COLO668 (cell line): ENCODE data around the gene TRDMT1.

ENCODE experiments used
- DNase-seq: peaks from one replicate; lab custom pipeline; 2025; ENCODE audit not compliant: unreplicated experiment; lab: John Stamatoyannopoulos, UW

Gene TRDMT1

DNA sequence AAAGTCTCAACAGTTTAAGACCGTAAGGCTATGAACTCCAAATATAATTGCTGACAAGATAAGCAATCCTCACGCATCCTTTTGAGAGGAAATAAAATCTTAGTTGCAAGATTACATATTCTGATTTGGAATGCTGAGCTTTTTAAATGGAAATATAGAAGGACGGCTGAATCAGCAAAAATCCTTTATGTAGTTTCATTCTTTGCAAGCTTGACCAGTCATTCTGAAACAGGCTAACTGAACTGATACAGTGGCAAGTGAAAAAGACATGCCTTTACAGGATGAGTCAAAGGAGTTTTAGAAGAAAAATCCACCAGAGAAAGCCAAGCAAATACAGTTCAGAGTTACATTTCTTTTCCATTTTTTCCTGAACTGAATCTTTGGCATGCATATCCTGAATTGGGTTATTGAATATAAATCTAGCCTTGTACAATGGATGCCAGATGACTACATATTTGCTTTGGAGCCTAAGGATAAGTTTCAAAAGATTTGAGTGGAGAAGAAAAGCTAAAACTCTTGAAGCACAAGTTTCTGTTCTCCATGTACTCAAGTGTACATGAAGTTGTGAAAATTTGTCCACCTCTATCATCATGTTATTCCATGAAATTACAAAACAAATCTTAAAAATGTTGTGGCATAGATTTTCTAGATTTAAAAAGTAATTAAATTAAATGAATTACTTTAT lies 30.9 kb upstream of the TRDMT1 start:
- DNase-seq: no peak

GRCh38 chr10:17231788-17232187 lies 30.3 kb upstream of the TRDMT1 start:
- DNase-seq: no peak

DNA sequence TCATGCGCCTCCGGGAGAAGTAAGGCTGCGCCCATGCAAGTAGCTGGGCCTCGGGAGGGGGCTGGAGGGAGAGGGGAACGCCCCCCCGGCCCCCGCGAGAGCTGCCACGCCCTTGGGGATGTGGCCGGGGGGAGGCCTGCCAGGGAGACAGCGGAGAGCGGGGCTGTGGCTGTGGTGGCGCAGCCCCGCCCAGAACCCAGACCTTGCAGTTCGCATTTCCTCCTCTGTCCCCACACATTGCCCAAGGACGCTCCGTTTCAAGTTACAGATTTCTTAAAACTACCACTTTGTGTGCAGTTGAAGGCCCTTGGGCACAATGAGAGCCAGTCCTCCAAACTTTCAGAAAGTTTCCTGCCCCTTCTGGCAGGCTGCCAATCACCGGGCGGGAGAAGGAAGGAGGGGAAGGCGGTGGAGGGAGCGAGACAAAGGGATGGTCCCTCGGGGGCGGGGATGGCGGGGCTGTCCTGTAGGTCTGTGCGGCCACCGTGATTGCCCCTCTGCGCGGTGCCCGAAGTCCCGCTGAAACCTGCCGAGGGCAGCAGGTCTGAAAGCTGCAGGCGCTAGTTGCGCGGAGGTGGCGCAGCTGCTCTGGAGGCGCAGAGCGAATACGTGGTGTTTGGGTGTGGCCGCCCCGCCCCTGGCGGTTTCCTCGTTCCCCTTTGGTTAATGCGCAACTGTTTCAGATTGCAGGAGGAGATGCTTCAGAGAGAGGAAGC lies 28.7 kb upstream of the TRDMT1 start:
- DNase-seq: peak; percentile 40

GRCh38 chr10:17229717-17229966 lies 28.2 kb upstream of the TRDMT1 start:
- DNase-seq: no peak

GRCh38 chr10:17229016-17229716 lies 27.7 kb upstream of the TRDMT1 start:
- DNase-seq: no peak

DNA sequence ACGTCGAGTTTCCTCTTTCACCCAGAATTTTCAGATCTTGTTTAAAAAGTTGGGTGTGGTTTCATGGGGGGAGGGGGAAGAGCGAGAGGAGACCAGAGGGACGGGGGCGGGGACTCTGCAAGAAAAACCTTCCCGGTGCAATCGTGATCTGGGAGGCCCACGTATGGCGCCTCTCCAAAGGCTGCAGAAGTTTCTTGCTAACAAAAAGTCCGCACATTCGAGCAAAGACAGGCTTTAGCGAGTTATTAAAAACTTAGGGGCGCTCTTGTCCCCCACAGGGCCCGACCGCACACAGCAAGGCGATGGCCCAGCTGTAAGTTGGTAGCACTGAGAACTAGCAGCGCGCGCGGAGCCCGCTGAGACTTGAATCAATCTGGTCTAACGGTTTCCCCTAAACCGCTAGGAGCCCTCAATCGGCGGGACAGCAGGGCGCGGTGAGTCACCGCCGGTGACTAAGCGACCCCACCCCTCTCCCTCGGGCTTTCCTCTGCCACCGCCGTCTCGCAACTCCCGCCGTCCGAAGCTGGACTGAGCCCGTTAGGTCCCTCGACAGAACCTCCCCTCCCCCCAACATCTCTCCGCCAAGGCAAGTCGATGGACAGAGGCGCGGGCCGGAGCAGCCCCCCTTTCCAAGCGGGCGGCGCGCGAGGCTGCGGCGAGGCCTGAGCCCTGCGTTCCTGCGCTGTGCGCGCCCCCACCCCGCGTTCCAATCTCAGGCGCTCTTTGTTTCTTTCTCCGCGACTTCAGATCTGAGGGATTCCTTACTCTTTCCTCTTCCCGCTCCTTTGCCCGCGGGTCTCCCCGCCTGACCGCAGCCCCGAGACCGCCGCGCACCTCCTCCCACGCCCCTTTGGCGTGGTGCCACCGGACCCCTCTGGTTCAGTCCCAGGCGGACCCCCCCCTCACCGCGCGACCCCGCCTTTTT lies 26.9 kb upstream of the TRDMT1 start, which contains the start of gene VIM:
Gene VIM (plus strand): TSS at position 151 of the 925 bp plus-strand sequence. CDS start 1,182 bp downstream, outside the sequence.
- DNase-seq: peak; percentile 8

GRCh38 chr10:17227367-17228090 lies 26.1 kb upstream of the TRDMT1 start:
- DNase-seq: no peak

DNA sequence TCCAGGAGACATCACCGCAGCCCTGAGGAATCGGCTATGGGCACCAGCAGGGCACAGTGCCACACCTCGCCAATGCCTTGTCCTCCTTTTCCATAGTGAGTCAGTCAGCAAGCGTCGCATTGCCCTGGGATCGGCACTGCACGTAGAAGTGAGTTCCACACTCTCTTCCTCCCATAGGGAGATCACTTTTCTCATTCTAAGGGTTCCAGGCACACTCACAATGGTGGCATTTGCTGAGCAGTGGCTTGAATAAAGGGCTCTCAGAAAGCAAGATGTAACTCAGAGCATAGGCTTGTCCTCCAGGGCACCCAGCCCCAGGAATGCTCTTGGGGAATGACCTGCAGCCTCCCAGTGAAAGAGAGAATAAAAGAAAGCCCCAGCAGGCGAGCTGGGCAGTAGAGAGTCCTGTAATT lies 25.4 kb upstream of the TRDMT1 start:
- no peak for DNase-seq

- no peak for DNase-seq
Measured at GRCh38 chr10:17225808-17226207, 24.3 kb upstream of the TRDMT1 start.

GRCh38 chr10:17222329-17222728 lies 20.9 kb upstream of the TRDMT1 start:
- DNase-seq: no peak

DNA sequence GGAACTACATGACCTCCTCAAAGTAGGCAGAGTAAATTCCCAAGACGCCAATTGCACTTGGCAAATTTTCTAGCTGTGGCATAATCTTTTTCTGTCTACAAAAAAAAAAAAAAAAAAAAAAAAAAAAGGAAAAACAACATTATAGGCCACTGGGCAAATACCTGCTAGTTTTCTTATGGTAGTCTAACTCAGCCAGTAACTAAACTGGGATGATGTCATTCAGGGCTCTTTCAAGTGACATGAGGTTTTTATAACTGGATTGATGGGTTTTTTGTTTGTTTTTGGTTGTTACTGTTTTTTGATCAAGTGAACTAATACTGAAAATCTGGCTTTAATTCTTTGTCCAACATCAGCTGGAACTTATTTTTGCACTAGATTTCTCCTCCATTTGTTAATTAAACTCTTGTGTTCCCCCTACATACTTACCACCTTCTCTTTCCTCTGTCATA lies 19.2 kb upstream of the TRDMT1 start:
- DNase-seq: no peak

DNA sequence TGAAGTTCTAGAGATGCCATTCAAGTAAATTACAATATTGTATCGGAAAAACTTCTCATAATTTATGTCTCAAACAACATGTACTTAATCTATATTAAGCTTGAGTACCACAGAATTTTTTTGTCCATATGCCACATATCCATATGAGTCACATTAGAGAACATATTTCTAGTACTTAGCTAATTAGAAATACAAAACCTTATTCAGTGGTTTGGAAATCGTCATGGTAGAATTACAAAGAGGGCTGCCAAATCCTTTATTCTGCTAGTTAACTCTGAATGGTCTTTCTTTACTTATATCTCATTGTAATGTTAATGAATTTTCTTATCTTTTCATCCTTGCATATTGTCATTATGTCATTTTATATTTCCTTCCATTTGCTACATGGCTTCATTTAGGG lies 17.6 kb upstream of the TRDMT1 start:
- no peak for DNase-seq

DNA sequence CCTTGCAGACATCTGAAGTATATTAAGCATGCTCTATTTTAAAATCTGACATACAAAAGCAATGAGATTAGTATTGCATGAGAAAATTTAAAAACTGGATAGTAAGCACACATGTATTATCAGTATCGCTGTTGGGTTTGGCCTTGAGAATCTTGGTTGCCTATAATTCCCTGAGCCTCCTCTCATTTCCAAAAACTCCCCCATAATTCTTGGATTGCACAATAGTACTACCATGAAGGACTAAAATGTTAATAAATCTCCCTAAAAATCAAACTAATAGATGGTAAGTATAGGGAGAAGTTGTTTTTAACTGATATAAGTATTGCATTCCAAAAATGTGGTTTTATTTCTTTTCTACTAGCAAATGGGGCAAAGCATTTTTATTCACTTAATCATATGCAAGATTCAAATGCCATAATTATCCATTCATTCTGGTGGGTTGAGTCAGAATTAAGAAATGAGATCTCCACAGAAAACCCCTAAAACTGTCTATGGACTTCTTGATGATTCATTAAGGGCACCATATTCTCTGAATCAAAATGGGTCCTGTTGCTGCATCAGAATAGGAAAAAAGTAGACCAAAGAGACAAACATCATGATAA lies 16.3 kb upstream of the TRDMT1 start:
- no peak for DNase-seq

DNA sequence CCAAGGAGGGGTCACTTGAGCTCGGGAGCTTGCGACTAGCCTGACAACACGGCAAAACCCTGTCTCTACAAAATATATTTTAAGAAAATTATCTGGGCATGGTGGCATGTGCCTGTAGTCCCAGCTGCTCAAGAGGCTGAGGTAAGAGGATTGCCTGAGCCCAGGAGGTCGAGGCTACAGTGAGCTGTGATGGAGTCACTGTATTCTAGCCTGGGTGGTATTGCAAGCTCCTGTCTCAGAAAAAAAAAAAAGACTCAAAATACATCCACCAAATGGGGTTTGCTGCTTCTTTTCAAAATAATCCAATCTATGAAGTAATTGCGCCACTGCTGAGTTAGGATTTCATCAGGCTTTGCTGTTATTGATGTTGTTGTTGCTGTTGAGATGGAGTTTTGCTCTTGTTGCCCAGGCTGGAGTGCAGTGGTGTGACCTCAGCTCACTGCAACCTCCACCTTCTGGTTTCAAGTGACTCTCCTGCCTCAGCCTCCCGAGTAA lies 15.5 kb upstream of the TRDMT1 start:
- no peak for DNase-seq

- no peak for DNase-seq
Measured at GRCh38 chr10:17216217-17216900, 14.9 kb upstream of the TRDMT1 start.

- DNase-seq: no peak
Measured at GRCh38 chr10:17215782-17216122, 14.3 kb upstream of the TRDMT1 start.

DNA sequence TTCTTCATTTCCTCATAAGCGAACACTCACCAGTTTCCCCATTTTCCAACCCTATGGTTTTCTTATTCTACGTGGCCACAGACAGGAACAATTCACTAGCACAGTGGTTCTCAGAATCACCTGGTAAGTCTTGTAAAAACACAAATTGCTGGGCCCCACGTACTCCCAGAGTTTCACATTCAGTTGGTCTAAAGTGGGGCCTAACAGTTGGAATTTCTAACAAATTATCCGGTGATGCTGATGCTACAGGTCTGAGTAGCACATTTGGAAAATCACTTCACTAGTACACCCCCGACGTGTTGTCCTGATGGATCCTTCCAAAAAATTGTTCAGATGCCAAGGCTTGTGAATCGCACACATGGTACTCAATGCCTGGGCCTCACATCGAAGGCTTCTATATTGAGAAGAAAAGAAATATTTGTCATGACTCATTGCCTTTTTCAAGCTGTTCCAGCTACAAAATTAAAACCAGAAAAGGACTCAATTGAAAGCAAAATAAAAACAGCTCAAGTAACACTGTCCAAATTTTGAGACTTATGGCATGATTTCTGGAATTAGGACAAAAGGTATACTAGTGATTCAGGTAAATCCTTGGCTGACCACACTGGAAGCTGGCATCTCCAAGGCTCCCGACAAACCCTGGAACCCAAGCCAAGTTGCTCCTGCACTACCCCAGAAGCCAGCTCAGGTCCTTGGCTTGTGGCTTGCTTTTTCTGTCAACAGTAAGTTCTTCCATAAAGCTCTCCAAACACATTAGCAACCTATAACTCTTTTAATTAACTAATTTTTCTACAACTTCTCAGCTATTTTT lies 13.7 kb upstream of the TRDMT1 start:
- no peak for DNase-seq

DNA sequence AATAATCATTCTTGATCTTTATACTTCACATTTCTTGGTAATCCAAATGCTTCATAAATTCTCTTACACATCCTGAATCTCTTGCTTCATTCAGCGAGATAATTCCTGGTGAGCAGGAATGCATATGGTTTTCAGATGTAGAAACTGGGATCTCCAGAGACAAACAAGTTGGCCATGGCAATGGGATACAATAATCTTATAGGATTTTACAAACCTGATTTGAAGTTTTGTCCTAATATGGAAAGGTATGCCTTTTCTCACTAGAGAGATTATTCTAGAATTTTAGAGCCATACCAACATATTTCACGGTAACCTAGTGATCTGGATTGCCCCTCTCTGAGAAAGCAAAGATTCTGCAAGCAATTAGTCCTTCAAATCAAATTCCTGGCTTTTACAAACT lies 13.1 kb upstream of the TRDMT1 start:
- no peak for DNase-seq
